ENCODE data around the gene EBLN1.
"Not testable (repeated sequence)": the region's sequence is repeated elsewhere in the genome, so short reads cannot be mapped to it uniquely, and the experiment has no call there.

The EBLN1 gene

GRCh38 chr10:22228167-22228938 lies 10.5 kb upstream of the EBLN1 start:
- DNase-seq, result no peak

GRCh38 chr10:22226599-22226998 lies 8.8 kb upstream of the EBLN1 start:
- no peak for DNase-seq

- no peak for DNase-seq
These were observed 4.7 kb upstream of the EBLN1 start for GRCh38 chr10:22222236-22223190.

- no peak for DNase-seq
These were observed 1.5 kb upstream of the EBLN1 start for GRCh38 chr10:22219308-22219707.

GRCh38 chr10:22218448-22218847 lies 633 bp upstream of the EBLN1 start:
- no peak for DNase-seq

GRCh38 chr10:22217084-22217483 lies 731 bp downstream of the EBLN1 start:
- DNase-seq, result not testable (repeated sequence)

- no peak for DNase-seq
These were observed 7.5 kb downstream of the EBLN1 start for GRCh38 chr10:22210267-22210666.

- DNase-seq, result no peak
These were observed 23.9 kb downstream of the EBLN1 start for GRCh38 chr10:22193945-22194344.

- no peak for DNase-seq
These were observed 32.2 kb downstream of the EBLN1 start for GRCh38 chr10:22185586-22185985.

- no peak for DNase-seq
These were observed 33.9 kb downstream of the EBLN1 start for GRCh38 chr10:22183771-22184461.

- no peak for DNase-seq
These were observed 37.1 kb downstream of the EBLN1 start for GRCh38 chr10:22180724-22181123.

- DNase-seq, result no peak
These were observed 43.4 kb downstream of the EBLN1 start for GRCh38 chr10:22174442-22174841.

- no peak for DNase-seq
These were observed 46.7 kb downstream of the EBLN1 start for GRCh38 chr10:22171131-22171530.

GRCh38 chr10:22170582-22170981 lies 47.2 kb downstream of the EBLN1 start:
- DNase-seq, result no peak

GRCh38 chr10:22159979-22160378 lies 57.8 kb downstream of the EBLN1 start:
- peak; percentile 5 for DNase-seq

GRCh38 chr10:22159180-22159579 lies 58.6 kb downstream of the EBLN1 start:
- no peak for DNase-seq

Data from NCI-H1694 treated with DMSO at 0.1 percent for 48 hours (cell line).